A549 (cell line): ENCODE measurements around the gene PTH2.

Source experiments
- CBX8 ChIP-seq: fragments of 200-600 bp; sonication (generic); IDR thresholded peaks from 2 replicates; pipeline ENCODE4 v1.6.1; 2016
- MAFK ChIP-seq: fragments of 450-650 bp; IDR thresholded peaks from 2 replicates; pipeline ENCODE4 v1.6.1; 2014; ENCODE audit not compliant: partially characterized antibody
- MAX ChIP-seq: IDR thresholded peaks from 2 replicates; pipeline ENCODE4 v1.6.1; 2012
- MAZ ChIP-seq: fragments of 150-350 bp; IDR thresholded peaks from 2 replicates; pipeline ENCODE4 v1.6.1; 2014; ENCODE audit warnings: antibody characterized with exemption, low read depth, low read length, borderline replicate concordance
- MYC ChIP-seq: IDR thresholded peaks from 2 replicates; pipeline ENCODE4 v1.6.1; 2012; ENCODE audit warnings: mild to moderate bottlenecking, inconsistent platforms, low read length, improper control_type of control experiment, borderline replicate concordance
- POLR2A ChIP-seq: IDR thresholded peaks from 2 replicates; pipeline ENCODE4 v1.6.1; 2012; ENCODE audit warnings: mild to moderate bottlenecking, low read length
- TP53 ChIP-seq: fragments of 250-450 bp; sonication (Bioruptor Pico); IDR thresholded peaks from 2 replicates; pipeline ENCODE4 v1.5.0; 2021; ENCODE audit warnings: mild to moderate bottlenecking, moderate library complexity
- ZNF302 ChIP-seq: fragments of 250-450 bp; sonication (Bioruptor Pico); IDR thresholded peaks from 2 replicates; pipeline ENCODE4 v1.9.0; 2021; ENCODE audit warnings: inconsistent platforms, mild to moderate bottlenecking, moderate library complexity
- TF ChIP-seq, protein P1 (sequence below): fragments of >200 bp; sonication (Bioruptor Twin); formaldehyde crosslinking; IDR thresholded peaks from 3 replicates; pipeline ENCODE4 v1.5.1; 2016
- TF ChIP-seq, protein P2 (sequence below): fragments of 450-650 bp; IDR thresholded peaks from 2 replicates; pipeline ENCODE4 v1.6.1; 2014; ENCODE audit warnings: antibody characterized with exemption

- no peak for TF ChIP-seq MAX
- no peak for TF ChIP-seq CBX8
- TF ChIP-seq, protein P1, sequence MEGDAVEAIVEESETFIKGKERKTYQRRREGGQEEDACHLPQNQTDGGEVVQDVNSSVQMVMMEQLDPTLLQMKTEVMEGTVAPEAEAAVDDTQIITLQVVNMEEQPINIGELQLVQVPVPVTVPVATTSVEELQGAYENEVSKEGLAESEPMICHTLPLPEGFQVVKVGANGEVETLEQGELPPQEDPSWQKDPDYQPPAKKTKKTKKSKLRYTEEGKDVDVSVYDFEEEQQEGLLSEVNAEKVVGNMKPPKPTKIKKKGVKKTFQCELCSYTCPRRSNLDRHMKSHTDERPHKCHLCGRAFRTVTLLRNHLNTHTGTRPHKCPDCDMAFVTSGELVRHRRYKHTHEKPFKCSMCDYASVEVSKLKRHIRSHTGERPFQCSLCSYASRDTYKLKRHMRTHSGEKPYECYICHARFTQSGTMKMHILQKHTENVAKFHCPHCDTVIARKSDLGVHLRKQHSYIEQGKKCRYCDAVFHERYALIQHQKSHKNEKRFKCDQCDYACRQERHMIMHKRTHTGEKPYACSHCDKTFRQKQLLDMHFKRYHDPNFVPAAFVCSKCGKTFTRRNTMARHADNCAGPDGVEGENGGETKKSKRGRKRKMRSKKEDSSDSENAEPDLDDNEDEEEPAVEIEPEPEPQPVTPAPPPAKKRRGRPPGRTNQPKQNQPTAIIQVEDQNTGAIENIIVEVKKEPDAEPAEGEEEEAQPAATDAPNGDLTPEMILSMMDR: no peak
- no peak for TF ChIP-seq MAFK
- no peak for TF ChIP-seq ZNF302 (CRISPR knock-in tag)
- no peak for TF ChIP-seq MYC
- no peak for TF ChIP-seq MAZ
- TF ChIP-seq TP53: no peak
- TF ChIP-seq, protein P2, sequence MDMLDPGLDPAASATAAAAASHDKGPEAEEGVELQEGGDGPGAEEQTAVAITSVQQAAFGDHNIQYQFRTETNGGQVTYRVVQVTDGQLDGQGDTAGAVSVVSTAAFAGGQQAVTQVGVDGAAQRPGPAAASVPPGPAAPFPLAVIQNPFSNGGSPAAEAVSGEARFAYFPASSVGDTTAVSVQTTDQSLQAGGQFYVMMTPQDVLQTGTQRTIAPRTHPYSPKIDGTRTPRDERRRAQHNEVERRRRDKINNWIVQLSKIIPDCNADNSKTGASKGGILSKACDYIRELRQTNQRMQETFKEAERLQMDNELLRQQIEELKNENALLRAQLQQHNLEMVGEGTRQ: no peak
- no peak for TF ChIP-seq POLR2A
These were observed 39.3 kb upstream of the PTH2 start for GRCh38 chr19:49462492-49462891.
